GM21576 (cell line): ENCODE data around the gene KCNIP4.
A peak's percentile ranks its signal among the peaks of the same experiment; 100 is the strongest.
"Not testable (repeated sequence)": the region's sequence is repeated elsewhere in the genome, so short reads cannot be mapped to it uniquely, and the experiment has no call there.

Source experiments
- ATAC-seq: cut with Tn5 transposase; IDR thresholded peaks from one replicate; pipeline ENCODE4 v1.9.1; 2021; ENCODE audit warnings: mild to moderate bottlenecking, moderate library complexity; ENCODE audit not compliant: unreplicated experiment

The KCNIP4 gene

GRCh38 chr4:20813700-20814099 is 1134.9 kb downstream of the KCNIP4 start:
- no peak for ATAC-seq

DNA sequence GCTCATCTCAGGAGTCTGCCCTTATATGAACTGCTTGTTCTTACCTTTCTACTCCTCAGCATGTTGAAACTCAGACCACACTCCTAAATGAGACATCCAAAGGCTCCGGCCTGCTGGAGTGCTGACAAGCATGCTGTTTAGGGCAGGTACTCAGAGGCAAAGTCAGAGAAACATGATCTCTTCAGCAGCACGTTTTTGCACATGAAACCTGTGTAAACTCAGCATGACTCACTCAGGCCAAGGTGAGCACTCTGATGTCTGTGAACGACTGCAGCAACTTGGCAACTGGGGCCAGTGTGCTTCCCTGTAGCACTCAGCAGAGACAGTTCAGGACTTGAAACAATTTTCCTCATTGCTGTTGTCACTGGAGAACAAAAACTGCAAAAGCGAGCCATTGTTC is 1138.8 kb downstream of the KCNIP4 start:
- no peak for ATAC-seq

GRCh38 chr4:20805716-20806115 is 1142.9 kb downstream of the KCNIP4 start:
- ATAC-seq: no peak

DNA sequence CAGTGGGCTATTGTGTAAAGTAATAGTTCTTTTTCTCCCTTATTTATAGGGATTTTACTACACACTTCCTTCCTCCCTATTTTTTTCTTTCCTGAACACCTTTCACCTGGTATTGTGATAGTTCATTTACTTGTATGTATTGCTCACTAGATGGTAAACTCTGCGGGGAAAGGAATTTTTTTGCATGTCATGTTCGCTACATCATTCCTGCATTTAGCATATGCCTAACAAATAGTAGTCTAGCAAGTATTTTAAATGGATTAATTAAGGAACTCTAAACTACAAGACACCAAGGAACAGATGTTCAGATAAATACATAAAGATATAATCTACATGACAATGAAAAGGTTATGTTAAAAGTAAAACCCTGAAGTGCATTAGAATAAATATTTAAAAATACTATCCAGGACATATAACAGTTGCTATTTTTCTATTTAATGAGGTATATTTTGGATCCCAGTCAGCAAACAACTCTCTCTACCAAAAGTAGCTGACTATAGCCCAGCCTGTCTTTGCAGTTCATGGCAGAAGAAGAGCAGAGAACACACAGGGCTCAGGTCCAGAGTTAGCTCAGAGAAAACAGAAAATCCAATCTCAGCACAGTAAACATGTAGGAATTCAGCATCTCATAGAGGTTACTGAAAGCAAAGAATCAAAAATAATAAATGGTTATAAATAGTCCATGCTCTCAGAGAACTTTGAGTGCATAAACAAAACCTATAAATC is 1160.5 kb downstream of the KCNIP4 start:
- ATAC-seq: no peak

- ATAC-seq: not testable (repeated sequence)
These were observed 1165.4 kb downstream of the KCNIP4 start for GRCh38 chr4:20783134-20783533.

DNA sequence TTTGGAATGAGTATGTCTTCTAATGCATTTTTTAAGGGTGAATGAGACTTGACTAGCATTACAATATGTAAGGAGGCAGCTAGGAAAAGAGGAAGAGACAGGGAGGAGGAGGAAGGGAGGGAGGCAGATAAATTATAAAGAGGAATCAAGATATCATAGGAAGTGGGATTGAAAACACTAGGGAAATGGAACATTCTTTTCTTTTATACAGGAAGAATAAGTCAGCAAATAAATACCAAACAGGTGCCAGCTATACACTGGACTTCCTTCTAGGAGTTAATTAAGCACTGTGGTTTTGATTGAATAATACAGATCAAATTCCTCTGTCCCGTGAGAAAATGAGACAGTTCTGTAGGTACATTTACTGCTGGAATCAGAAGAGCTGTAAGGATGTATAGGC is 1169.7 kb downstream of the KCNIP4 start:
- ATAC-seq: no peak

GRCh38 chr4:20773144-20773997 is 1175.2 kb downstream of the KCNIP4 start:
- peak; percentile 72 for ATAC-seq

DNA sequence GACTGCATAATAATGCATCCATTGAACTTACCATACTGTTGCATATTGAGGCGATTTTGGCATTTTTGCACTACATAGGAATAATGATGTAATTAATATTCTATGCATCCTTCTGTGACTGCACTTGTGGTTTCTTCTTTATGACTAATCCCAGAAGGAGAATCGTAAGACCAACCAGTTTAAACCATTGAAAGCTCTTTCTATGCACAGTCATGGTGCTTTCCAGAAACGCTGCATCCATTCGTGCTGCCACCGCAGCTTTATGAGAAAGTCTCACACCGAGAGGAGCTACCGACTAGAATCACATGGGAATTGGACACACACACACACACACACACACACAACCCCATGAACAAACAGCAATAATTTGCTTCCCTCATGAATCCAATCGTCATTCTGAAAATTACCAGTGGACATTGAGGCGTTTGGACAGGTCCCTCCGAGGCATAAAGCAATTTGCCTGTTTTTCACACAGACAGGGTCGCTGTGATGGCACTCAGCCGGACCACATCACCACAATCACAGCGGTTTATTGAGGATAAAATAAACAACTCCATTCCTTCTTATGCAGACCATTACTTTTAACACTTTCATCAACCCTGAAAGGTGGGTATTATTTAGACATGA is 1184.1 kb downstream of the KCNIP4 start:
- ATAC-seq: no peak

GRCh38 chr4:20761826-20762225 is 1186.7 kb downstream of the KCNIP4 start:
- ATAC-seq: no peak

DNA sequence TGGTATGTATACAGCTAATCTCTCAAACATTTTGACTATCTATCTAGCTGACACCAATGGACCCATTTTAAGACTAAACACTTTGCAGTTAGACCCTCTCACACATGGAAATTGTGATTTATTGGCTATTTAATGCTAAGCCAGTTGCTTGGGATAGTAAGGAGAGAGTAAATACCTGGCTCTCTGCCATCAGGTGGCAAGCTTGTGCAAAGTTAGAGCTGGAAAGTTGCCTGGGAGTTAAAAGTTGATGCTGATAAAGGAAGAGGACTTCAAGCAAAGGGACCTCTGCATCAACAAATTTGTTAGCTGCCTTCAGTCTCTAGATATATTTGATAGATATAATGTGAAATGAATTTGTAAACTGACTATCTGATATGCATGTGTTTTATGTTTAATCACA is 1187.2 kb downstream of the KCNIP4 start:
- ATAC-seq: no peak

GRCh38 chr4:20760053-20760452 is 1188.5 kb downstream of the KCNIP4 start:
- no peak for ATAC-seq

- ATAC-seq: no peak
These were observed 1194.5 kb downstream of the KCNIP4 start for GRCh38 chr4:20754036-20754435.

GRCh38 chr4:20752641-20753040 is 1195.9 kb downstream of the KCNIP4 start:
- no peak for ATAC-seq

DNA sequence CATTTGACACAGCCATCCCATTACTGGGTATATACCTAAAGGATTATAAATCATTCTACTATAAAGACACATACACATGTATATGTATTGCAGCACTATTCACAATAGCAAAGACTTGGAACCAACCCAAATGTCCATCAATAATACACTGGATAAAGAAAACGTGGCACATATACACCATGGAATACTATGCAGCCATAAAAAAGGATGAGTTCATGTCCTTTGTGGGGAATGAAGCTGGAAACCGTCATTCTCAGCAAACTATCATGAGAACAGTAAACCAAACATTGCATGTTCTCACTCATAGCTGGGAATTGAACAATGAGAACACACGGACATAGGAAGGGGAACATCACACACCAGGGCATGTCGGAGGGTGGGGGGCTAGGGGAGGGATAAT is 1202.6 kb downstream of the KCNIP4 start:
- not testable (repeated sequence) for ATAC-seq

DNA sequence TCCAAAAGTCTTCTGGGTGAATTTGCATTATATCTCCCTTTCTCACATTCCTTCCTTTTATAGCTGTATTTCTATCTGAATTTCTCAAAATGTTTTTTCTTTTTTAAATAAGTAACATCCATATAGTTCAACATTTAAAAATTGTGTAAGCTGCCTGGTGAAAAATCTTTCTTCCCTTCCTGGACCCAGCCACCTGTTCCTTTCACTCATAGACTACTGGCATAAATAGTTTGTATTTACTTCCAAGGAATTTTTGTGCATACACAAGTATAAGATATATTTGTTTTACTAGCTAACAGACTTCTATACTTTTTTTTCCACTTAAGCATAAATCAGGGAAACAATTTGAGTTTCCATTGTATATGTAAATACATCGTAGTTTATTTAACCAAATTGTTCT is 1212.6 kb downstream of the KCNIP4 start:
- ATAC-seq: no peak

DNA sequence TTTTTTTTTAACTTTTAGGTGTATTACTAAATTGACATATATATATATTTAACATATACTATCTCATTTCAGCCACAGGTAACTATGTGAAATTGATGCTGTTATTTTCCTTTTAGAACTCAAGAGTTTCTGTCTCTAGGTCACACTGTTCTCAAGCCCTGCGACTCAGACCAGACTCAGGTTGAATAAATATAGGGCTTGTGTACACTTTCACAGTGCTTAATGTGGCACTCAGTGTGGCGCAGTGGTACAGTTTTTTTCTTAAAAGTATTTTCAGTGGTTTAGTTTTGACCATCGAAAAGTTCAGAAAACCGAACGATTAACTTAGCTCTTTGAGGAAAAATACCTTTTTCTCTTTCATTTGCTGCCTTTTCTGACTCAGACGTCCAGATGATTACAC is 1223.7 kb downstream of the KCNIP4 start:
- ATAC-seq: no peak

DNA sequence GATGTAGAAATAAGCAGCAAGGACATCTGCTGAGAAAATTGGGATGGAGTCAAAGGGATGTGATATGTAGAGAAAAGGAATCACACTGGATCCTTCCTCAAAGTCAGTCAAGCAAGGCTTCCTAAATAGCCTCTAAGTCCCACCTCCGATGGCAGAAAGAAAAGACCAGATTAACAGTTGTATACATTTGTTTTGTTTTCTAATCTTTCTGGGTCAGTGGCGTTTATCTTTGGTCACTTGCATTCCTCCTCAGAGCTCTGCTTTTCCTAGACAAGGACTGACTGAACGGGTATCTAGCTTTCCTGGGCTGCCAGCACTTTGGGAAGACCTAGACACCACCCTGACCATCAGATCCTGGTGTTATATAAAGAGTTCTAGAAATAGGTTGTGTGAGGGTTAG is 1225.1 kb downstream of the KCNIP4 start:
- no peak for ATAC-seq

GRCh38 chr4:20723019-20723418 is 1225.6 kb downstream of the KCNIP4 start:
- ATAC-seq: no peak

- no peak for ATAC-seq
These were observed 1237.2 kb downstream of the KCNIP4 start for GRCh38 chr4:20711335-20711734.

GRCh38 chr4:20700007-20700761 is 1248.4 kb downstream of the KCNIP4 start, which contains the start of gene PACRGL:
Gene PACRGL, plus strand, starts transcription at chr4:20700458. Its CDS starts 4,024 bp downstream, at chr4:20704482.
- ATAC-seq: peak; percentile 100

- no peak for ATAC-seq
These were observed 1249.8 kb downstream of the KCNIP4 start for GRCh38 chr4:20698820-20699219.
